Measurements from ENCODE around the gene CYSTM1. TPM values are rescaled to one million over a fixed set of nuclear protein-coding genes. Genes with fewer than 3 reads are reported as not detected.

Gene CYSTM1
- total RNA-seq, 1 experiment from 2014 or later = 59.7 TPM

GRCh38 chr5:140230373-140230772 lies 55.4 kb downstream of the CYSTM1 start:
- no peak for DNase-seq (ENCODE audit: extremely low read depth, low read depth)

DNA sequence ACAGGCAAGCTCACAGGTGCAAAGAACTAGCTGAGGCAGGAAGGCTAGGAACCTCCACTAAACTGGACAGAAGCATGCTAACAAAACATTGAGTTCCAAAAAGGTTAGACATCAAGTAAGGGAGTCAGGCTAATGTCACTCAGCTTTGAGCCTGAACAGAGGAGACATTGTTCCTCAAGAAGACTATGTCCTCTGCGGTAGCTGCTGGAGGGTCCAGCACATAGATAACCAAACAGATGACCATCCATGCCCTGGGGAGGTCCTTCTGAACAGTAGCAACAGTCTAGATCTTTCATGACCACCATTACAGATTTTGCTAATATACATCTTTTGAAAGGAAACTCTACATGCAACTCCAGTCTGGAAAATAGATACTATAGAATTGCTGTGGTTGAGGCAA lies 57.7 kb downstream of the CYSTM1 start:
- no peak for DNase-seq (ENCODE audit: extremely low read depth, low read depth)

DNA sequence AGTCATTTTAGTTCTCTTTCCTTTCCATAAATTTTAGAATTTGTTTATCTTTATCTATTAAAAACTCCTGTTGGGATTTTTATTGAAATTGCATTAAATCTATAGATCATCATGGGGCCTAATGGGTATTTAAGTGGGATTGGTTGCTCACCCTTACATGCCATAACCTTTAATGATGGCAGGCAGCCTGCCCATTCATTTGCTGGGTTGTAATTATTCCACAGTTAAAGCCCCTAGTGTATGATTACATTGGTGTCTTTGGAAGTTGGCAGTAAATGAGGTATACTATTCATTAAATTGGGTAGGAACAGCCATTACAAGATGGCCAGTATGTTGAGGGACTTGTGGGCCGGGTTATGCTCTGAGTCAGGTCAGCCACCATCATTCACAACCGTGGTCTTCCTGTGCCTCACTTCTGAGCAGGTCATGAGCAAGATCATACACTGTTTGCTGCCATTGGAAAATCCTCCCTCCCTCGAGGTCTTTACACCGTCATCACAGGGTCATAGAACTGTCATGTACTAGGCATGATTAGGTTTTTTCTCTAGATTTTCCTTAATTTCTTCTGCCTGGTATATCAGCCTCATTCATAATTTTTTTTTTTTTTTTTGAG lies 59.5 kb downstream of the CYSTM1 start:
- no peak for DNase-seq (ENCODE audit: extremely low read depth, low read depth)

DNA sequence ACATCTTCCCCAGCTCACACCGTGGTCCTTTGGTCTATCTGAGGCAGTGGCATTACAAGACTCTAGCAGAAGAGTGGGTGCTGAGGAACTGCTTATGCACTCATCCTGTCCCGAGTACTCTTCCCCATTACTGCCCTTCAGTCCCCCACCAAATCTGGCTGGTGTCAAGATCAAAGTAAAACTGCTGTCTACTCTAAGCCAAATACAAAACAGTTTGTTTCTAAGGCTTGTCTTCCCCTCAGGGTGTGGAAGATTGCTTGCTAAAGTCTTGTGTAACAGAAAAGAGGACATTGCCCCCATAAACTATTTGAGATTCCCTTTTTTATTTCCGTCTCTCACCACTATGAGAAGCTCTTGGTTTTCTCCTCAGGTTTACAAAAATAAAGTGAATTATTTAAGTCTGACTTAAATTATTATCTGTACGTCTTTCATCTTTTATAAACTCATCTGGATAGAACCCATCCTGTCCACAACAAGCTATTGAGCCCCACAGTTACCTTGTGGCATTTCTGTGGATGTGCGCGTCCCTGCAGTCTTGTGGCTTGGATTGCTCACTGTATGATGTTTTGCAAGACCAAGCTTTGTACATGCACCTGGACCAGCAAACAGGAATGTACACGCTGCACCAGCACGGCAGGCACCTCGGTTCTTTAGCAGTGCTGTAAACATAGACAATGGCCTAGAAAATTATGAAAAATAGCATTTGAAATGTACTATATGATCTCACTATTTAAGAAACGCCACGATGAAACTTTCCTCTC lies 61.0 kb downstream of the CYSTM1 start:
- no peak for DNase-seq (ENCODE audit: extremely low read depth, low read depth)

- DNase-seq (ENCODE audit: extremely low read depth, low read depth) = no peak
These were observed 62.1 kb downstream of the CYSTM1 start for GRCh38 chr5:140236891-140237598.

- no peak for DNase-seq (ENCODE audit: extremely low read depth, low read depth)
These were observed 63.8 kb downstream of the CYSTM1 start for GRCh38 chr5:140238756-140239155.

DNA sequence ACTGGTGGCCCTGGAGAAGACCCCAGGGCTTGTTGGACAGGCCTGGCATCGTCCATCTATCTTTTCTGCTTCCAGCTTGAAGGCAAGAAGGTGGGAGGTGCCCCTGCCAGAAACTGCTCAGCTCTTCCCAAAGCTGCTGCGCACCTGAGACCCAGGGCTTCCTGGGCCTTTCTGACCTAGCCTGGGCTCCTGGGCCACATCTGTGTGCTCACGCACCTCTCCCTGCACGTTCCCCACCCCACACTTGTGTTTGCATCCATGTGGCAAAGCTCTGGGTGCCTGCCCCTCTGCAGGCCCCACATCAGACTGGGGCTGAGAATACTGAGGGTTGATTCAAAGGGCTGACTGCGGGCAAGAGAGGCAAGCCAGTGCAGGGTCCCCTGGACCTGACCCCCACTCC lies 64.5 kb downstream of the CYSTM1 start:
- DNase-seq (ENCODE audit: extremely low read depth, low read depth) = no peak

DNA sequence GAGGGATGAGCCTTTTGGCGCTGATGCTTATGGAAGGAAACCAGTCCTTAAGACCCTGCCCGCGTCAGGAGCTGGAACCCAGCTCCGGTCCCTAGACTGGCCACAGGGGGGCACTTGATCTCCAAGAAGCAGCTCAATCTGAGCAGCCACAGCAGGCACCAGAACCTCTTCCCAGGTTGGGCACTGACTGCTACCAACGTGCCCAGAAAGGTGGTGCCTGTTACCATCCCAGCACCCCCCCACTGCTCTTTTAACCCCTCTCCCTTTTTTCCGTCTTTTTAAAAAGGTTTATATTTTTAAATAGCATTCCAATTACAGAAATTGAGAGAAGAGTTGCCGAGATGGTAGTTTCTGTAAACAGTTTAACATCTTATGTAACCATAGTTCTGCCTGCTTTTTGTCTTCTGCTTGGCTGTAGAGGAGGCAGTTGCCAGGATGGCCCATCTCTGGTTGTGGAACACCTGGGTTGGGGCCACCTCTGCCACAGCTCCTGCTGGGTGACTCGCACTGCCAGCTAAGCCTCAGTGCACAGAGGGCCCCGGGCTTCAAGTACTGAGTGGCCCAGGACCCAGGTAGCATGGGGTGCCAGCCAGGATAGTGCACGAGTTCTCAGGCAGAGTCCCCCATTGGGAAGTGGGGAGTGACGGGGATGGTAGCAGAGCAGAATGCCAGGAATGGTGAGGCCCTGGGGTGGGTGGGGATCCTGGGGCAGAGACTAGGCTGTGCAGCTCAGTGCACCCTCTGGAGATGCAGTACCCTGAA lies 65.1 kb downstream of the CYSTM1 start:
- DNase-seq (ENCODE audit: extremely low read depth, low read depth) = peak; percentile 59

DNA sequence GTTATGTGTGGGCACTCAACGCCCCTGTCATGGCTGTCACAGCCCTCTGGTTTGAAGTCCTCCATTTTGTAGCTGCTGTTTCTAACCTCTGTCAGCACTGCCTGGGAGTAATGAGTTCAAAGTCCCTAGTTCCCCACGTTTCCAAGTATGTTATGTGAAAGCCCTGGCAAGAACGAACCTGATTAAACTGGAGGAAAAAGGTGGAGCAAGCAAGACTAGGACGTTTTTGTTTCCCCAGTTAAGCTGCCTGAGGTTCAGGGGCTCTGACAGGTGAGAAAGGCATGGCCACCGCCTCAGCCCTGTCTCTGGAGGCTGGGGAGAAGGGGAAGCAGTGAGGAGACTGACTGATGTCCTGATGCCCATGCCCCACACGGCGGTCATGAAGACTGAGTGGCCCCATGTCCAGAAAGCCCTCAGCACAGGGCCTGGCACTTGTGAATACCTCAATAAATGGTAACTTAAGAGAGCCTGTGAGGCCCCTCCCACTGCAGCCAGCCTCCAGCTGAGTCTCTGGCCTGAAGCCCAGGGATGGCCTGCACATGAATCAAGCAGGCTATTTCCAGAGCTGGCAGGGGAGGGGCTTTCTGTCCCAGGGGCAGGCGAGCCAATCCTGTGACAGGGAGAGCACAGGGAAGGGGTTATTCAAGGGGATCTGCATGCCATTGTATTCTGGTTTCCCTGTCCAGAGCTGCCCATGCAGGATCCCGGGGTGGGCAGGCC lies 66.2 kb downstream of the CYSTM1 start:
- peak; percentile 44 for DNase-seq (ENCODE audit: extremely low read depth, low read depth)

GRCh38 chr5:140242099-140242498 lies 67.1 kb downstream of the CYSTM1 start:
- DNase-seq (ENCODE audit: extremely low read depth, low read depth) = no peak

GRCh38 chr5:140242890-140243585 lies 68.0 kb downstream of the CYSTM1 start:
- no peak for DNase-seq (ENCODE audit: extremely low read depth, low read depth)

GRCh38 chr5:140243706-140244250 lies 68.8 kb downstream of the CYSTM1 start:
- DNase-seq (ENCODE audit: extremely low read depth, low read depth) = no peak

- DNase-seq (ENCODE audit: extremely low read depth, low read depth) = peak; percentile 82
These were observed 69.6 kb downstream of the CYSTM1 start for GRCh38 chr5:140244525-140245025.

GRCh38 chr5:140245341-140245740 lies 70.4 kb downstream of the CYSTM1 start:
- no peak for DNase-seq (ENCODE audit: extremely low read depth, low read depth)

DNA sequence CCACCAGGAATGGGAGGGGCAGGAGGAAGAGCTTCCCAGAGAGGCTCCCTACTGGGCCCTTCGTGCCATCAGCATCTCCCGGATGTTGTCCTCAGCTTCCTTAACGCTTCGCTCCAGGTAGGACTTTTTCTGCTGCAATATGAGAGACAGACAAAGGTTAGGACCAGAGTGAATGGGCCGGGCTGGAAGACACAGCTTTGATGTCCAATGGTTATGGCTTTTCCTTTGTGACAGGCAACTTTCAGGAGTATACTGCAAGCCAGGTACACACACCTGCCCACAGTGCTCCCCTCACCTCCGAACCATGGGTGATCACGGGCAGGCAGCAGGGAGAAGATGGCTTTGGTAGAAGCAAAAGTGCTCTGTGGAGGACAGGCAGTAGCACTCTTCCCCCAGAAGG lies 70.9 kb downstream of the CYSTM1 start:
- no peak for DNase-seq (ENCODE audit: extremely low read depth, low read depth)

DNA sequence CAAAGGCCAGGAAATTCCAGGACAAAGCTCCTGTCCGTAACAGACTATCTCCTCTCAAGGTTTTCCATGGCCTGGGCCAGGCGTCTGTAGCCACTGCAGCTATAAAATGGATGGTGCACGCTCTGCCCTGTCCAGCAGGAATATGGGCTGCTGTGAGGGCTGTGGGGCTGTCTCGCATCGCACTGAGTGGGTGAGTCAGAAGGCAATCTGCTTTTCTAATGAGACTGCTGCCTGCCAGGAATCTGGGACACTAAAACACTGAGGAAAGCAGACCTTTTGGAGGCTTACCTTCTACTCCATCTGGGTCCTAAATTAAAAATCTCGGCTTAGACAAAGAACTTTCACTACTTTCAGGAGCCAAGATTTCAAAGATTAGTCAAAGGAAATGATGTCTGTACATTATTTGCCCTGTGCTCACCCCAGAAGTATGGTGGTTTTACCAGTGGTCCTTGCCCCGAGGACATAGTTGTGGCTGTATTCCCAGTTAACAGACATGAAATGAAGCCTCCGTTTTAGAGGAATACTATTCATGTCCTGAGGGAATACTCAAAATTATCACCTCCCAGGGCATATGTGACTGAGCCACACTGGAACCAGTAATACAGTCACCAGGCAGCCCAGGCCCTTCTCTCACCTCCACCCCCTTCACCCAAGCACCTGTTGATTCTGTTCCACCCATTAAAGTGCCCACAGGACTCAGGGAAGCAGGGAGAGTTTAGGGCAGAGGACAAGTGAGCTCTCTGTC lies 71.6 kb downstream of the CYSTM1 start:
- DNase-seq (ENCODE audit: extremely low read depth, low read depth) = no peak

DNA sequence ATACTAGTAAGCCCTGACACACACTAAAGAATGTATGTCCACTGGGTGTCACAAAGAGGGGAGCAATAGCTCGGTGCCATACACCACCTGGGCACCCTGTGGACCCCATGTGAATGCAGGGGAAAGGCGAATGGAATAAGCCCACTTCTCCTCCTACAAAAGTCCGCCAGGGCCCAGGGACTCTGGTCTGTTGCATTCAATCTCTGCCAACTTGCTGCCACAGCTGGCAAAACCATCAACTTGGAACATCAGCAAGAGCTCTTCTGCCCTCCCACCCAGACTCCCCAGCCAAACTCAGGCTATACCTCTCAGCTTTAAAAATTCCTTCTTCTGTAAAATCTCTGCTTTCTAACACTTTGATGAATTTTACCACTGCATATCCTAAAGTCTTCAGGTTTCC lies 73.4 kb downstream of the CYSTM1 start:
- DNase-seq (ENCODE audit: extremely low read depth, low read depth) = no peak

- DNase-seq (ENCODE audit: extremely low read depth, low read depth) = no peak
These were observed 74.5 kb downstream of the CYSTM1 start for GRCh38 chr5:140249536-140249935.

- DNase-seq (ENCODE audit: extremely low read depth, low read depth) = no peak
These were observed 75.4 kb downstream of the CYSTM1 start for GRCh38 chr5:140250386-140250785.

Measured in NCI-H460 (cell line).